ENCODE results near the gene MAPK8IP3. TPM values are rescaled to one million over a fixed set of nuclear protein-coding genes. Genes with fewer than 3 reads are reported as not detected.

Gene MAPK8IP3
- polyA plus RNA-seq, 3 donors, result 1.1 to 185 (median 2.1) TPM

GRCh38 chr16:1788095-1788707 lies 82.2 kb downstream of the MAPK8IP3 start:
- Histone ChIP-seq H3K9ac (ENCODE audit: insufficient read depth, low read length, poor library complexity, severe bottlenecking) (no peak overlapping the region), H3K4me3 (replicated peaks in 1 of 3; ENCODE audit: low read depth in 2 of 3, low read length in 3 of 3) (no peak overlapping the region), H3K9me3 (replicated peaks in 1 of 2; ENCODE audit: control insufficient read depth in 1 of 2, insufficient read depth in 1 of 2, low read length in 2 of 2) (no peaks in the 10 kb centered on the region), H3K27me3 (ENCODE audit: control insufficient read depth in 2 of 2, insufficient read depth in 2 of 2, low read length in 2 of 2) (no peaks in the 10 kb centered on the region), H3K27ac (ENCODE audit: low read depth in 1 of 2, low read length in 2 of 2) (no peak overlapping the region), H4K20me1 (ENCODE audit: insufficient read depth, low read length) (peaks cover 33% of the 10 kb centered on the region), H2AFZ (ENCODE audit: insufficient read depth, low read depth, low read length, poor library complexity, severe bottlenecking) (no peak overlapping the region), H3K4me1 (ENCODE audit: control insufficient read depth in 1 of 2, insufficient read depth in 2 of 2, low read length in 2 of 2) (peaks cover 11 to 12% of the 10 kb centered on the region in 2 donors), H3K4me2 (replicated peaks; ENCODE audit: extremely low read depth, low read length, poor library complexity, severe bottlenecking) (no peak overlapping the region), H3K79me2 (ENCODE audit: insufficient read depth, low read length) (peaks cover 36% of the 10 kb centered on the region), H3K36me3 (replicated peaks in 1 of 2; ENCODE audit: control insufficient read depth in 1 of 2, insufficient read depth in 2 of 2, low read length in 2 of 2) (peaks cover 42 to 44% of the 10 kb centered on the region in 2 donors)
- H3K36me3 Mint-ChIP-seq, result peaks cover 18 to 55% of the 10 kb centered on the region in 2 donors
- no peaks in the 10 kb centered on the region for H3K27me3 Mint-ChIP-seq (ENCODE audit: low read depth in 3 of 3)
- intact Hi-C loops (cut with micrococcal nuclease), result loop anchor here in 1 of 2 donors (10.0 kb wide), 2 partner anchors 83 to 363 kb away; partner anchors contain the start of genes MAPK8IP3 and UQCC4
- H3K4me3 Mint-ChIP-seq, result no peak overlapping the region
- DNase-seq, result no peak
- H3K4me1 Mint-ChIP-seq, result peaks cover 12% of the 10 kb centered on the region
- TF ChIP-seq CTCF (IDR thresholded peaks at IDR 0.05), result no peak
- H3K9me3 Mint-ChIP-seq, result no peaks in the 10 kb centered on the region
- no peak overlapping the region for H3K27ac Mint-ChIP-seq
- 99% methylated on average over 33 of the region's 38 CpGs for WGBS (ENCODE audit: insufficient coverage)

GRCh38 chr16:1788708-1789100 lies 82.7 kb downstream of the MAPK8IP3 start:
- Histone ChIP-seq H2AFZ (ENCODE audit: insufficient read depth, low read depth, low read length, poor library complexity, severe bottlenecking) (no peak overlapping the region), H3K79me2 (ENCODE audit: insufficient read depth, low read length) (peaks cover 33% of the 10 kb centered on the region), H3K9ac (ENCODE audit: insufficient read depth, low read length, poor library complexity, severe bottlenecking) (no peak overlapping the region), H3K9me3 (replicated peaks in 1 of 2; ENCODE audit: control insufficient read depth in 1 of 2, insufficient read depth in 1 of 2, low read length in 2 of 2) (no peaks in the 10 kb centered on the region), H3K4me1 (ENCODE audit: control insufficient read depth in 1 of 2, insufficient read depth in 2 of 2, low read length in 2 of 2) (peaks cover 6 to 7% of the 10 kb centered on the region in 2 donors), H3K27me3 (ENCODE audit: control insufficient read depth in 2 of 2, insufficient read depth in 2 of 2, low read length in 2 of 2) (no peaks in the 10 kb centered on the region), H3K36me3 (replicated peaks in 1 of 2; ENCODE audit: control insufficient read depth in 1 of 2, insufficient read depth in 2 of 2, low read length in 2 of 2) (peaks cover 42 to 44% of the 10 kb centered on the region in 2 donors), H3K4me3 (replicated peaks in 1 of 3; ENCODE audit: low read depth in 2 of 3, low read length in 3 of 3) (no peak overlapping the region), H3K27ac (ENCODE audit: low read depth in 1 of 2, low read length in 2 of 2) (no peak overlapping the region), H3K4me2 (replicated peaks; ENCODE audit: extremely low read depth, low read length, poor library complexity, severe bottlenecking) (no peak overlapping the region), H4K20me1 (ENCODE audit: insufficient read depth, low read length) (peaks cover 33% of the 10 kb centered on the region)
- H3K27ac Mint-ChIP-seq, result no peak overlapping the region
- H3K27me3 Mint-ChIP-seq (ENCODE audit: low read depth in 3 of 3), result no peaks in the 10 kb centered on the region
- H3K4me1 Mint-ChIP-seq, result peaks cover 8% of the 10 kb centered on the region
- TF ChIP-seq CTCF (IDR thresholded peaks at IDR 0.05), result no peak
- 86% methylated on average over 19 of the region's 19 CpGs for WGBS (ENCODE audit: insufficient coverage)
- H3K9me3 Mint-ChIP-seq, result no peaks in the 10 kb centered on the region
- peaks cover 18 to 55% of the 10 kb centered on the region in 2 donors for H3K36me3 Mint-ChIP-seq
- DNase-seq, result no peak
- no peak overlapping the region for H3K4me3 Mint-ChIP-seq
- intact Hi-C loops (cut with micrococcal nuclease), result loop anchor here in 1 of 2 donors (10.0 kb wide), 2 partner anchors 84 to 364 kb away; partner anchors contain the start of genes MAPK8IP3 and UQCC4
